ENCODE data around the gene IL7R.

Gene IL7R, protein sequence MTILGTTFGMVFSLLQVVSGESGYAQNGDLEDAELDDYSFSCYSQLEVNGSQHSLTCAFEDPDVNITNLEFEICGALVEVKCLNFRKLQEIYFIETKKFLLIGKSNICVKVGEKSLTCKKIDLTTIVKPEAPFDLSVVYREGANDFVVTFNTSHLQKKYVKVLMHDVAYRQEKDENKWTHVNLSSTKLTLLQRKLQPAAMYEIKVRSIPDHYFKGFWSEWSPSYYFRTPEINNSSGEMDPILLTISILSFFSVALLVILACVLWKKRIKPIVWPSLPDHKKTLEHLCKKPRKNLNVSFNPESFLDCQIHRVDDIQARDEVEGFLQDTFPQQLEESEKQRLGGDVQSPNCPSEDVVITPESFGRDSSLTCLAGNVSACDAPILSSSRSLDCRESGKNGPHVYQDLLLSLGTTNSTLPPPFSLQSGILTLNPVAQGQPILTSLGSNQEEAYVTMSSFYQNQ

DNA sequence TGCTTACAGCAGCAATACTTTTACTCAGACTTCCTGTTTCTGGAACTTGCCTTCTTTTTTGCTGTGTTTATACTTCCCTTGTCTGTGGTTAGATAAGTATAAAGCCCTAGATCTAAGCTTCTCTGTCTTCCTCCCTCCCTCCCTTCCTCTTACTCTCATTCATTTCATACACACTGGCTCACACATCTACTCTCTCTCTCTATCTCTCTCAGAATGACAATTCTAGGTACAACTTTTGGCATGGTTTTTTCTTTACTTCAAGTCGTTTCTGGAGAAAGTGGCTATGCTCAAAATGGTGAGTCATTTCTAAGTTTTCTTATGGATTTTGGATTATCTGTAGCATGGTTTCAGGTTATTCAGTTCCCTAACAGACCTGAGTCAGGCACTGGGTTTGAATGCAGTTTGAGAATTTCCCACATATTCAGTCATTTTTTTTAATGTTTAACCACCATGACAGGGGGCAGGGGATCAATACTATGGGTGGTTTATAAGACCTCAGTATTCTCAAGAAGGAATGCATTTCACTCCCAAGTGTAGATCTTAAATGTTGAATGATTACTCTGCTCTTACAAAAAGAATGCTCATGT is at the start of gene IL7R:
TSS of gene IL7R (plus strand) at position 127 of the 587 bp plus-strand sequence. CDS start at position 214, 87 bp downstream.
- DNase-seq (ENCODE audit: low read depth in 2 of 2): no peak

DNA sequence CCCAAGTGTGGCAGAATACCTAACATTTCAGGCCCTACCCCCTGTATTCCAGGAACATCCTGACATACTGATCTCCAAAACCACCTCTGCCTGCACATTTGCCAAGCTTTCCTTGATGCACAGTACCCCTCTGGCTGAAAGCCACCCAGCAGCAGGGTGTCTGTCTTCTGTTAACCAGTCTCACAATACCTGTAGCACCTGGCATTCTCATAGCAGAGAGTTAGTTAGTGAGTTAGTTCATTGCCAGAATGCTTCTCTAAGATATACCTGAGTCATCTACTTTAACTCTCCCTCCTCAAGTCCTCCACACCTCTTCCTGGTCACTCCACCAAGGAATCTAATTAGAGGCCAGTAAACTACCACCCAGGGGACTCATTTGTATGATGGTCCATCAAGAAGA is 46.1 kb upstream of the IL7R start:
- no peak for DNase-seq (ENCODE audit: low read depth in 2 of 2)

DNA sequence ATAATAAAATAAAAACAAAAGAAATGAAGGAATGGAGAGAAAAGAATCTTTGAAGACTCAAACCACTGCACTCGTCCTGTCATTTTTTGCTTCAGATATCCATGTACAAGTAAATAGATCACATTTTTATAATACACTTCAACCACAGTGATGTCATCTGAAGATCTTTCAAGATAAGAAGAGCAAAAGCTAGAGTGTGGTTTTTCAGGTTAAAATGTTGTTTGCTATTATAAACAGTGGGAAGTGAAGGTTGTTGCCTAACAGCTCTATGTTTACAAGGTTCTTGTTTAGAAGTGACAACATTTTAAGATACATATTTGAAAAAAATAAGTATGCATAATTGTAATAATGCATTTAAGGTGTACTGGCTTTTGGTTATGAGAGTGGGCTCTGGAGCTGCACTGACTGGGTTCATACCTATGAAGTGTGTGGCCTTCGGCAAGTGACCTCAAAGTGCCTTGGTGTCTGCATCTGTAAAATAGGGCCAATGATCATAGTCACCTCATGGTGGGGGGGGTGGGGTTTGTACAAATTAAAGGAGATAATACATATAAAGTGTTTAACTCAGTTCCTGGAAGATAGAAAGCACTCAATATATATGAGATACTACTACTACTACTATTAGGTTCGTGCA is 45.5 kb upstream of the IL7R start:
- no peak for DNase-seq (ENCODE audit: low read depth in 2 of 2)

GRCh38 chr5:35813521-35813920 is 43.2 kb upstream of the IL7R start:
- DNase-seq (ENCODE audit: low read depth in 2 of 2): no peak

DNA sequence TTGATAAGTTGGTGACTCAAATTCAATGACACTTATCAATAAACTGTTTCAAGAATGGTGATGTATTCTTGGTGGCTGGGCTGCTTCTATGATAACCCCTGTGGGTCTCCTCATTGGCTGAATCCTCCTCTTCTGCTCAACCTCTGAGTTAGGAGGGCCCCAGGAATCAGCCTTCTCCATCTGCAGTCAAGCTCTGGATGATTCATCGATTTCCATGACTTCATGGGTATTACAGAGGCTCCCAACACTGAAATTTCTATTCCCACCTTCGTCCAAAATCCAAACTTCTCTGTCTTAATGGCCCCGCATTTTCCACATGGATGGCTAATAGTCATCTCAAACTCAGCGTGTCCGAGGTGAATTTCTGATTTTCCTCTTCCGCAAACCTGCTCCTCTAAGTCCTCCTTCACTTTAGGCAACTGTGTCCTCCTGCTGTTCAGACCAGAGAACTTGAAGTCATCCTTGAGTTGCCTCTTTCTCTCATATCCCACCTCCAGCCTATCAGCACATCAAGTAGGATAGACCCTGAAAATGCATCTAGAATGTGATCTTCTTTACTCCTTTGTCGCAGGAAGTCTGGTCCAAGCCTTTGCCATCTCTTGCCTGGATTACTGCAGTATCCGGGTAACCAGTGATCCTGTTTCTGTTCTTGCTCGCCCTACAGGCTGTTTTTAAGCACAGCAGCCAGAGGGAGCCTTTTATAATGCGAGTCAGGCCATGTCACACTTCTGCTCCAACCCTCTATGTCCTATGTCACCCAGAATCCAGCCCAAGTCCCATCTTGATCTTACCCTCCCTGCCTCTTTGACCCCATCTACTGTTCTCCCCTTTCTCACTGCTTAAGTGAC is 41.4 kb upstream of the IL7R start:
- DNase-seq (ENCODE audit: low read depth in 2 of 2): no peak

DNA sequence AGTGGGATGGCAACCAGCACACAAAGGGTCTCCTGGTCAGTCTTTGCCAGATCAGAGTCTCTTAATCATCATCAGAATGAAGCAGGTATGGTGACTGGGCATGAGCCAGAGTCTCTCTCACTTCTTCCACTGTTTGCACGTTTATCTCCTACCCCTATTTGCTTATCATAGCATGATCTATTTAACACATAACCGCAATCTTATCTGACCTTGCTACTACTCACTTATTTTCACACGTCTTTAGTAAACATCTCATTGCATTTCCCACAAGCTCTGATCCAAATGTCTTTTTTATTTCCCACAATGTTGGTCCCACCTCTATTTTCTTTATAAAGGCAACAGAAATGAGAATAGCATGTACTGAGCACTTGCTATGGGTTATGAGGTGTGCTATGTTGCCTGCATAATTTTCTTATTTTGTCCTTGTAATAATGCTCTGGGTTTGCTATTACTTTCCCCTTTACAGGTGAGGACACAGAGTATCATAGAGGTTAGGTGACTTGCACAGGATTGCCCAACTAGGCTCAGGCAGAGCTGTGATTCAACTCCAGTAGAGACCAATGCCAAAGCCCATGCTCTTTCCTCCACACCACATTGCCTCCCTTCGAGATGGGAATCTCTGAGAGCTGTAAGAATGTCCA is 39.7 kb upstream of the IL7R start:
- DNase-seq (ENCODE audit: low read depth in 2 of 2): no peak

GRCh38 chr5:35819026-35819425 is 37.7 kb upstream of the IL7R start:
- no peak for DNase-seq (ENCODE audit: low read depth in 2 of 2)

GRCh38 chr5:35819668-35820067 is 37.0 kb upstream of the IL7R start:
- DNase-seq (ENCODE audit: low read depth in 2 of 2): no peak

- DNase-seq (ENCODE audit: low read depth in 2 of 2): no peak
Observed at GRCh38 chr5:35820735-35821134, 36.0 kb upstream of the IL7R start.

GRCh38 chr5:35821513-35821912 is 35.2 kb upstream of the IL7R start:
- no peak for DNase-seq (ENCODE audit: low read depth in 2 of 2)

- DNase-seq (ENCODE audit: low read depth in 2 of 2): no peak
Observed at GRCh38 chr5:35822511-35822910, 34.2 kb upstream of the IL7R start.

DNA sequence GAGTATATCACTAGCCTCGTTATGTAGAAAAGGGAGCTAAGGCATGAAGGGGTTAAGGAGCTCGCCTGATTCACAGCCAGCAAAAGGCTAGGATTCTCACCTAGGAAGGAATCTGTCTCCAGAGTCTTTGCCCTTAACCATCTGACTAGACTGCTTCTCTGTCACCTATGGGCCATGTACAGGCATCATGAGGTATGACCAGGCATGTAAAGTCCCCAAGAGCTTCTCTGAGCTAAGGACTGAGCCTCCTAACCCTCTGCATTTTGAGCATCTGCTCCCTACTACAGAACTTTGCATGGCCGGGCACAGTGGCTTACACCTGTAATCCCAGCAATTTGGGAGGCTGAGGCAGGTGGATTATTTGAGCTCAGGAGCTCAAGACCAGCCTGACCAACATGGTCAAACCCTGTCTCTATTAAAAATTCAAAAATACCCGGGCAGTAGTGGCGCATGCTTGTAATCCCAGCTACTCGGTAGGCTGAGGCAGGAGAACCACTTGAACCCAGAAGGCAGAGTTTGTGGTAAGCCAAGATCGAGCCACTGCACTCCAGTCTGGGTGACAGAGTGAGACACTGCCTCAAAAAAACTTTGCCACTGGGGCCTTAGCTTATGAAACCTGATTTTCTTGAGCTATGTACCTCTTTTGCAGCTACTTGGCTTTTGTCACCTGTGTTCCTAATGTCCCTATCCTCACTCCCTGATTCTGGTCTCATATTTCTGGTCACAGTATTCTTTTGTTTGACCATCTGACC is 33.2 kb upstream of the IL7R start:
- no peak for DNase-seq (ENCODE audit: low read depth in 2 of 2)

DNA sequence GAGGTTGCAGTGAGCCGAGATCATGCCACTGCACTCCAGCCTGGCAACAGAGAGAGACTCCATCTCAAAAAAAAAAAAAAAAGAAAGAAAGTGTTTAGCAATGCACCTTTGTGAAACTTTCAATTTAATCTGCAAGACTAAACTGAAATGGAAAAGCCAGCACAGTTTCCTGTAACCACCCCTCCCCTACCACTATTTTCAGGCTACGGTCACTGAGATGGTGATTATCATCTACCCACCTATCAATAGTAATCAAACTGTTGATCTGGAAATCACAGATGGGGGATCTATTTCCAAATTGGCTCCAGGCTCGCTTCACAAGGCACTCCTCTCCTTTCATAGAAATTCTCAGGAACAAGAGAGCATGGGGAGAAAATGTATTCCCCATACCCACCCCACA is 30.6 kb upstream of the IL7R start:
- DNase-seq (ENCODE audit: low read depth in 2 of 2): no peak

- DNase-seq (ENCODE audit: low read depth in 2 of 2): no peak
Observed at GRCh38 chr5:35826554-35826953, 30.1 kb upstream of the IL7R start.

- no peak for DNase-seq (ENCODE audit: low read depth in 2 of 2)
Observed at GRCh38 chr5:35828082-35828598, 28.6 kb upstream of the IL7R start.

DNA sequence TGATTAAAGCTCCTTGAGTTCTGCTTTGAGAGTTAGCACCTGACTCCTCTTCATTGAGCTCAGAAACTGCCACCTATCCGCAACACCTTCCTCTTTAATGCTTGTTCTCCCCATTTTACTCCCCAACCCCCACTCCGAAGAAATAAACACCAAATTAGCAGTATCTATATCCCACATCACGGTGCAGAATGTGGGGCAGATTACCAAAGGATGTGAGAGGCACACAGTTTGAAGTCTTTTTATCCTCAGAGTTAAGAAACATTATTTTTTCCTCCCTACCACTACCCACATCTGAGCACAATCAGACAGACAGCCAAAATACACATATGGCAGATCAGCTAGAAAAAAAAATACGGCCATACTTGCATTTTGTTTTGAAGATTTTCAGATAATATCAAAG is 26.1 kb upstream of the IL7R start:
- no peak for DNase-seq (ENCODE audit: low read depth in 2 of 2)

- DNase-seq (ENCODE audit: low read depth in 2 of 2): no peak
Observed at GRCh38 chr5:35832762-35833161, 23.9 kb upstream of the IL7R start.

- no peak for DNase-seq (ENCODE audit: low read depth in 2 of 2)
Observed at GRCh38 chr5:35833224-35833623, 23.5 kb upstream of the IL7R start.

DNA sequence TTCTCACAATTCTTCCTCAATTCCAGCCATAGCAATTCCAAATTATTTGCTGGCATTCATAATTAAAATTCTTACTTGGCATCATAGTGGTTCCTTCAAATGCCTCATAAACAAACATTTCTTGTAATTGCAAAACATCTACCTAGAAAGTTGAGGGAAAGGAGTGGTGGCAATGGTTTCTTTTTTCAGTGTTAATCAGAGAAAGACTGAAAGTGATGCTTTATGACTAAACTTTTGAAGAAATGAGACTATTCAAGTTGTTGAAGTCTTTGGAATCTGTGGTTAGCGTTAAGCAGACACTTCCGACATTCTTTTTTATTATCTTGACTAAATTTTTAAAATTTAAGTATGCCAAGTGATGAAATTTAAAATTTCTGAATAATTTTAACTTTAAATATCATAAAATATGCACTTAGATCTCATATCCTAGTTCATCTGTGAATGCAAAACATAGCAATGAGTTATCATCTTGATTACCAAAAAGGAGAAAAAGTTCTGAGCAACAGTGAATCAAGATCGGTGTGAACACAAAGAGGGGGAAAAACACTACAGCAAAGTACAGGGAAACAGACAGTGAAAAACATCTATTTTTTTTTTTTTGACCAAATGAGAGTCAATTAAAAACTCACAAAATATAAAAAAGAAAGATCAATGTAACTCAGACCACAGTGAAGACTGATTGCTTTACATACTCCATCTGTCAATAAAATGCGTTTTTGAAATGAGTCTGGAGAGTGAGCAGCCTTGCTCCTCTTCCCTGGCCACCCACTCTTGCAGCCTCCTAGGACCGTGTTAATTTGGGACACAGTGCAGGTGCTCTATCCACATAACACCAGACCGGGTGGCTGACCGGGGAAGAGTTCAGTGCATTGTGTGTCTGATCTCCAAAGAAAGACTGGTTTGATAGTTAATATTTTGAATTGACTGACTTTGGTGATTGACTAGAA is 20.6 kb upstream of the IL7R start:
- DNase-seq (ENCODE audit: low read depth in 2 of 2): no peak
